GM12878 (cell line): ENCODE data around the gene ATP12A. TPM values are rescaled to one million over a fixed set of nuclear protein-coding genes. Genes with fewer than 3 reads are reported as not detected.

ENCODE experiments used
- ATAC-seq: fragments of 200-7000 bp; cut with Tn5 transposase; 3 replicates; pipeline ENCODE4 v1.9.1; 2020; ENCODE audit warnings: mild to moderate bottlenecking, moderate library complexity
- BruUV-seq: library from RNA; stranded (reverse); fragments of 400-500 nt; replicated peaks from 2 replicates; lab custom pipeline; 2021; lab: Mats Ljungman, UMichigan
- CTCF ChIA-PET: fragments of 300-600 bp; sonication (Branson Sonifier 250); formaldehyde crosslinking; extraction: SDS; loops from one replicate; lab custom pipeline; 2021; ENCODE audit warnings: inconsistent platforms; lab: Yijun Ruan, JAX
- POLR2A ChIA-PET: fragments of 350-600 bp; formaldehyde crosslinking; extraction: SDS; loops from one replicate; lab custom pipeline; 2021; ENCODE audit warnings: inconsistent platforms; lab: Charles Lee
- RAD21 ChIA-PET: fragments of 300-600 bp; sonication (Branson Sonifier 250); formaldehyde crosslinking; loops from one replicate; lab custom pipeline; 2023; ENCODE audit warnings: antibody characterized with exemption; ENCODE audit not compliant: unreplicated experiment; lab: Charles Lee
- SMC1A ChIA-PET: fragments of 300-600 bp; sonication (Branson Sonifier 250); formaldehyde crosslinking; loops from one replicate; lab custom pipeline; 2023; ENCODE audit not compliant: unreplicated experiment, uncharacterized antibody; lab: Charles Lee
- DNase-seq: peaks from one replicate; pipeline ENCODE4 v3.0.0-alpha.2; 2011; ENCODE audit warnings: low read depth, low spot score
- FAIRE-seq: peaks from 3 replicates; lab custom pipeline; 2011; peaks lifted over from hg19 to GRCh38; lab: Jason Lieb, UNC
- H2AFZ ChIP-seq: 2 replicates; pipeline ENCODE4 v1.6.0; 2011; ENCODE audit warnings: low read depth, low read length, control low read depth; ENCODE audit not compliant: control insufficient read depth
- H3K27ac ChIP-seq: 2 replicates; pipeline ENCODE4 v1.5.1; 2011; ENCODE audit warnings: control low read depth; ENCODE audit not compliant: control insufficient read depth, insufficient read depth
- H3K27me3 ChIP-seq, 2 experiments: replicated peaks in 1 of 2; 2 replicates each; pipeline versions ENCODE4 v1.6.0 to v1.6.1; 2011; ENCODE audit warnings: low read length in 1 of 2; ENCODE audit not compliant: control insufficient read depth in 2 of 2, insufficient read depth in 2 of 2
- H3K36me3 ChIP-seq, 2 experiments: 2 replicates each; pipeline ENCODE4 v1.5.1; 2011; ENCODE audit warnings: low read length in 1 of 2; ENCODE audit not compliant: control insufficient read depth in 2 of 2, insufficient read depth in 2 of 2
- H3K4me1 ChIP-seq: 2 replicates; pipeline ENCODE4 v1.6.1; 2011; ENCODE audit warnings: mild to moderate bottlenecking, low read length, moderate library complexity, mixed read lengths; ENCODE audit not compliant: control insufficient read depth, insufficient read depth
- H3K4me2 ChIP-seq: 2 replicates; pipeline ENCODE4 v1.6.0; 2011; ENCODE audit warnings: control low read depth; ENCODE audit not compliant: control insufficient read depth, insufficient read depth
- H3K4me3 ChIP-seq: fragments of 200-600 bp; sonication (generic); 2 replicates; pipeline ENCODE4 v1.5.1; 2016
- H3K79me2 ChIP-seq: 2 replicates; pipeline ENCODE4 v1.6.0; 2011; ENCODE audit warnings: low read length; ENCODE audit not compliant: control insufficient read depth, insufficient read depth
- H3K9ac ChIP-seq: 2 replicates; pipeline ENCODE4 v1.8.0; 2011; ENCODE audit warnings: low read length, control low read depth, mixed read lengths; ENCODE audit not compliant: control insufficient read depth, insufficient read depth
- H3K9me3 ChIP-seq: replicated peaks from 3 replicates; pipeline ENCODE4 v1.5.1; 2011; ENCODE audit warnings: mild to moderate bottlenecking, low read length; ENCODE audit not compliant: control insufficient read depth, insufficient read depth
- H4K20me1 ChIP-seq: 2 replicates; pipeline ENCODE4 v1.6.0; 2011; ENCODE audit not compliant: control insufficient read depth, insufficient read depth
- GABPA ChIP-seq: IDR thresholded peaks from 2 replicates; pipeline ENCODE4 v1.6.1; 2014; ENCODE audit warnings: antibody characterized with exemption, low read depth, mild to moderate bottlenecking, inconsistent platforms
- JUNB ChIP-seq: IDR thresholded peaks from 2 replicates; pipeline ENCODE4 v1.6.1; 2016; ENCODE audit warnings: antibody characterized with exemption, mild to moderate bottlenecking
- RELA ChIP-seq: fragments of 450-650 bp; IDR thresholded peaks from 2 replicates; pipeline ENCODE4 v1.8.0; 2014; ENCODE audit warnings: borderline replicate concordance; ENCODE audit not compliant: partially characterized antibody
- STAT1 ChIP-seq: fragments of 450-650 bp; conservative IDR thresholded peaks from 2 replicates; pipeline ENCODE4 v1.6.1; 2014; ENCODE audit warnings: antibody characterized with exemption, mild to moderate bottlenecking
- ZZZ3 ChIP-seq: IDR thresholded peaks from 2 replicates; pipeline ENCODE4 v1.6.1; 2011; ENCODE audit warnings: low read depth; ENCODE audit not compliant: control insufficient read depth, insufficient read length
- WGBS: methylation state at CpG from one replicate; pipeline ENCODE4 v1.1.6; 2016; ENCODE audit warnings: low lambda C conversion rate; ENCODE audit not compliant: insufficient replicate concordance, insufficient coverage; ENCODE audit errors: missing lambda C conversion rate; 5-methylcytosine and 5-hydroxymethylcytosine counted together
- in situ Hi-C: fragments of 300-500 bp; cut with MboI; formaldehyde crosslinking; loops from 9 replicates; pipeline ENCODE4 v1.14.3; 2018; ENCODE audit warnings: mixed read lengths
- intact Hi-C: fragments of 100-400 bp; cut with micrococcal nuclease; formaldehyde crosslinking; loops from one replicate; pipeline ENCODE4 v1.14.2; 2022; ENCODE audit not compliant: unreplicated experiment
- polyA plus RNA-seq, 11 experiments: library from polyadenylated mRNA; depleted of rRNA in 4 of 11; unstranded in 6 of 11; stranded (reverse) in 5 of 11; fragments of >200 nt; fragmentation: Nextera tagmentation in 4 of 11; fragmentation: Illumina TruSeq in 1 of 11; extraction: Ambion mirVana in 4 of 11; extraction: Trizol in 1 of 11; gene quantifications; 1 replicate in 1 of 11; 2 replicates in 10 of 11; pipeline versions ENCODE4 v1.2.1 to v1.2.3, GENCODE V29; 2011 to 2016; ENCODE audit warnings: inconsistent platforms in 2 of 11, missing spikeins in 2 of 11, low read depth in 1 of 11
- total RNA-seq, 4 experiments: library from RNA; depleted of rRNA in 3 of 4; stranded (reverse); fragments of >200 nt in 3 of 4; fragmentation: Illumina TruSeq in 1 of 4; extraction: Trizol in 1 of 4; gene quantifications; 2 replicates each; pipeline versions ENCODE4 v1.2.1 to v1.2.3, GENCODE V29; 2013 to 2021
- TF ChIP-seq, protein P1 (sequence below): fragments of 450-650 bp; IDR thresholded peaks from 2 replicates; pipeline ENCODE4 v1.6.1; 2017; ENCODE audit warnings: borderline replicate concordance

ATP12A gene
- total and polyA plus RNA-seq, 10 of the 15 experiments (the other 5 are each of a cell fraction or from before 2014, with no cell fraction given): 0.02 to 0.08 (median 0.04) TPM; not detected in 6

DNA sequence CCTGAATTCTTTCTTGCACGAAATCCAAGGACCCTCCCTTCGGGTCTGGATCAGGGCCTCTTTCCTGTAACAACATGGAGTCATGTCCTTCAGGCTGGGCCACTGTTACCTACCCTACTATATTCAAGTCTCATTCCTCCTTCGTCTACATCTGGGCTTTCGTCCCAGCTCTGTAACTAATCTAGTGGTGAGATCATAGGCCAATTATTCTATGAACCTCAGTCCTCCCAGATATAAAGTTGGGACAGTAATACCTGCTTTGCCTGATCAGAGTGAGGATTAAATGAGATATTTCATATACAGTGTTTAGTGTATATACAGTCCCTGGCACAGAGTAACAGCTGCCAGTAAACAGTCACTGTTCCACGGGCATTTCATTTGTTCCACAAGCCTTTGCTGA, 48.3 kb upstream of the ATP12A start:
- no peak overlapping the region for H3K27ac ChIP-seq
- in situ Hi-C loops: no loop called here
- CTCF ChIA-PET: no interaction called here
- BruUV-seq: no TSS peak
- H3K4me1 ChIP-seq: peaks cover 8% of the 10 kb centered on the region
- ATAC-seq (no peak), DNase-seq (no peak), FAIRE-seq (no peak)
- H3K36me3 ChIP-seq: no peaks in the 10 kb centered on the region
- H2AFZ ChIP-seq: no peak overlapping the region
- intact Hi-C loops: no loop called here
- H4K20me1 ChIP-seq: no peaks in the 10 kb centered on the region
- H3K9ac ChIP-seq: no peak overlapping the region
- no peak overlapping the region for H3K4me2 ChIP-seq
- POLR2A ChIA-PET: no interaction called here
- SMC1A ChIA-PET: no interaction called here
- no peaks in the 10 kb centered on the region for H3K79me2 ChIP-seq
- H3K9me3 ChIP-seq: no peaks in the 10 kb centered on the region
- no peak for TF ChIP-seq RELA
- no peak for TF ChIP-seq GABPA
- no peak for TF ChIP-seq JUNB
- TF ChIP-seq, protein P1, sequence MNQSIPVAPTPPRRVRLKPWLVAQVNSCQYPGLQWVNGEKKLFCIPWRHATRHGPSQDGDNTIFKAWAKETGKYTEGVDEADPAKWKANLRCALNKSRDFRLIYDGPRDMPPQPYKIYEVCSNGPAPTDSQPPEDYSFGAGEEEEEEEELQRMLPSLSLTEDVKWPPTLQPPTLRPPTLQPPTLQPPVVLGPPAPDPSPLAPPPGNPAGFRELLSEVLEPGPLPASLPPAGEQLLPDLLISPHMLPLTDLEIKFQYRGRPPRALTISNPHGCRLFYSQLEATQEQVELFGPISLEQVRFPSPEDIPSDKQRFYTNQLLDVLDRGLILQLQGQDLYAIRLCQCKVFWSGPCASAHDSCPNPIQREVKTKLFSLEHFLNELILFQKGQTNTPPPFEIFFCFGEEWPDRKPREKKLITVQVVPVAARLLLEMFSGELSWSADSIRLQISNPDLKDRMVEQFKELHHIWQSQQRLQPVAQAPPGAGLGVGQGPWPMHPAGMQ: no peak
- TF ChIP-seq ZZZ3: no peak
- no peaks in the 10 kb centered on the region for H3K27me3 ChIP-seq
- RAD21 ChIA-PET: no interaction called here
- 63% methylated on average over 5 of the region's 5 CpGs for WGBS
- H3K4me3 ChIP-seq: no peak overlapping the region

DNA sequence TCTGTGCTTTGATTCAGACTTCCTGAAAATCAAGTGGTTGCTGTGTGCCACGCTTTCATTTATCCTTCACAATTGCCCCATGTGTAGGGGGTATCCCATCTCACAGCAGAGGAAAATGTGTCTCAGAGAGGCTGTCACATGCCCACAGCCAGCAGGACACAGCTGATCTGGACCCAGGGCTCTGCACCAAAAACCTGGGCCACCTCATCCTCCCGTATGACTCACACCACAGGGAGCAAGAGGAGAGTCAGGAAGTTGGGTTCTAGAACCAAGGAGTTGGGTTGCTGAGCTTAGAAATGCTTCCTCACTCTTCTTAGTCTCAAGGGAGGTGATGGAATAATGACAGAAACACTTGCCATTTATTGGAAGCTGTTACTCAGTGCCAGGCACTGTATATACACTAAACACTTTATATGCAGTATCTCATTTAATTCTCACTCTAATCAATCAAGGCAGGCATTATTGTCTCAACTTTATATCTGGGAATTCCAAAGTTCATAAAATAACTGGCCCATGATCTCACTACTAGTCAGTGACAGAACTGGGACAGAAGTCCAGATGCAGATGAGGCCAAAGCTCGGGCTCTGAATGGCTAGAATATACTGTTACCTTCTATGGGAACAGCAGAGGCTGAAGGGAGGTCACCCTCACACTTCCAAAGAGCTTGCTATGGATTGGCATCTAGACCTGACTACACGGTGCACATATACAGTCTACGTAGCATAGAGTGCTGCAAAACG, 47.7 kb upstream of the ATP12A start:
- Histone ChIP-seq H3K9ac (no peak overlapping the region), H3K27ac (no peak overlapping the region), H3K4me1 (peaks cover 8% of the 10 kb centered on the region), H2AFZ (no peak overlapping the region), H3K9me3 (no peaks in the 10 kb centered on the region), H3K4me2 (no peak overlapping the region), H4K20me1 (no peaks in the 10 kb centered on the region), H3K79me2 (no peaks in the 10 kb centered on the region), H3K27me3 (no peaks in the 10 kb centered on the region), H3K4me3 (no peak overlapping the region), H3K36me3 (no peaks in the 10 kb centered on the region)
- RAD21 ChIA-PET: no interaction called here
- POLR2A ChIA-PET: no interaction called here
- intact Hi-C loops: no loop called here
- no peak for FAIRE-seq
- in situ Hi-C loops: no loop called here
- no peak for TF ChIP-seq STAT1
- no peak for DNase-seq
- CTCF ChIA-PET: interaction anchor here (0.5 to 1.1 kb wide), 3 partner anchors 9 to 27 kb away, joined by 3 read pairs; no protein-coding TSS in a partner anchor
- WGBS: 57% methylated on average over 6 of the region's 6 CpGs
- SMC1A ChIA-PET: no interaction called here
- BruUV-seq: no TSS peak
- no peak for ATAC-seq
